Stomach (tissue), 4 donors: ENCODE measurements around the gene ST6GALNAC5.

Experiments
- CTCF ChIP-seq, 7 experiments: fragments of 450-650 bp in 4 of 7; fragments of 200-600 bp in 3 of 7; sonication (generic) in 3 of 7; IDR thresholded peaks; one replicate each; pipeline ENCODE4 v1.5.1; 2016 to 2019; ENCODE audit warnings: antibody characterized with exemption in 7 of 7, control low read depth in 2 of 7, mild to moderate bottlenecking in 1 of 7
- POLR2A ChIP-seq, 4 donors: fragments of 450-650 bp; IDR thresholded peaks; one replicate each; pipeline ENCODE4 v1.6.1; 2016; ENCODE audit warnings: antibody characterized with exemption in 4 of 4, control low read depth in 2 of 4, mild to moderate bottlenecking in 1 of 4, moderate library complexity in 1 of 4
- POLR2AphosphoS5 ChIP-seq, 3 donors: sonication (generic); formaldehyde crosslinking; IDR thresholded peaks; one replicate each; pipeline ENCODE4 v1.6.1; 2016; ENCODE audit warnings: antibody characterized with exemption in 3 of 3

DNA sequence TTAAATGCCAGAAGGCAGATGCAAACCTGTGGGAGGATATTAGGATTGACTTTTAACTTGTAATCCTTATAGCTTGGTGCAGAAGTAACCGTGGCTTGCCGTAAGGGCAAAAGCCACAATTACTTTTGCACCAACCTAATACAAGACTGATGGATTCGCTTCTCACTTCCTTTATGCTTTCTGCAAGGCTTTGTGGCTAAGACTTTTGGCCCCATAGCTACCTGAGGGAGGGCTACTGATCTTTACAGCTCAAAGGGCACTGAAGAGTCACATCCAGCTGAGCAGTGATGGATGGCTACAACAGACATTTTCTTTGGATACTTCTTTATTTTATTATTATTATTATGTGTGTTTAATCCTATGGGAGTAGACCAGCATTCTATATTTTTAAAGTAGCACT lies 140.4 kb downstream of the ST6GALNAC5 start:
- no peak for TF ChIP-seq CTCF (IDR thresholded peaks at IDR 0.05)
- TF ChIP-seq POLR2A (IDR thresholded peaks at IDR 0.05): no peak
- no peak for TF ChIP-seq POLR2AphosphoS5 (IDR thresholded peaks at IDR 0.05)
